GM06990 (cell line): ENCODE measurements around the gene CLCN6.

Experiments
- DNase-seq: peaks from one replicate; pipeline ENCODE4 v3.0.0-alpha.2; 2011; ENCODE audit not compliant: insufficient read length; ENCODE audit errors: extremely low read depth
- H3K27me3 ChIP-seq: replicated peaks from 2 replicates; pipeline ENCODE4 v1.6.0; 2011; ENCODE audit warnings: low read length; ENCODE audit not compliant: control insufficient read depth, insufficient read depth
- H3K36me3 ChIP-seq: 2 replicates; pipeline ENCODE4 v1.5.1; 2011; ENCODE audit warnings: low read length; ENCODE audit not compliant: control insufficient read depth, insufficient read depth
- H3K4me3 ChIP-seq: replicated peaks from 2 replicates; pipeline ENCODE4 v1.5.1; 2011; ENCODE audit warnings: low read depth, mild to moderate bottlenecking, control low read depth, low read length
- TF ChIP-seq, protein P1 (sequence below): IDR thresholded peaks from 2 replicates; pipeline ENCODE4 v1.5.1; 2011; ENCODE audit warnings: low read length, control low read depth, mild to moderate bottlenecking, inconsistent platforms; ENCODE audit not compliant: insufficient read depth, poor library complexity, severe bottlenecking

Gene CLCN6

GRCh38 chr1:11804666-11805421, 1.1 kb upstream of the CLCN6 start:
- no peaks in the 10 kb centered on the region for H3K27me3 ChIP-seq
- TF ChIP-seq, protein P1, sequence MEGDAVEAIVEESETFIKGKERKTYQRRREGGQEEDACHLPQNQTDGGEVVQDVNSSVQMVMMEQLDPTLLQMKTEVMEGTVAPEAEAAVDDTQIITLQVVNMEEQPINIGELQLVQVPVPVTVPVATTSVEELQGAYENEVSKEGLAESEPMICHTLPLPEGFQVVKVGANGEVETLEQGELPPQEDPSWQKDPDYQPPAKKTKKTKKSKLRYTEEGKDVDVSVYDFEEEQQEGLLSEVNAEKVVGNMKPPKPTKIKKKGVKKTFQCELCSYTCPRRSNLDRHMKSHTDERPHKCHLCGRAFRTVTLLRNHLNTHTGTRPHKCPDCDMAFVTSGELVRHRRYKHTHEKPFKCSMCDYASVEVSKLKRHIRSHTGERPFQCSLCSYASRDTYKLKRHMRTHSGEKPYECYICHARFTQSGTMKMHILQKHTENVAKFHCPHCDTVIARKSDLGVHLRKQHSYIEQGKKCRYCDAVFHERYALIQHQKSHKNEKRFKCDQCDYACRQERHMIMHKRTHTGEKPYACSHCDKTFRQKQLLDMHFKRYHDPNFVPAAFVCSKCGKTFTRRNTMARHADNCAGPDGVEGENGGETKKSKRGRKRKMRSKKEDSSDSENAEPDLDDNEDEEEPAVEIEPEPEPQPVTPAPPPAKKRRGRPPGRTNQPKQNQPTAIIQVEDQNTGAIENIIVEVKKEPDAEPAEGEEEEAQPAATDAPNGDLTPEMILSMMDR = no peak
- peak overlapping the region; percentile 92 for H3K4me3 ChIP-seq
- no peak for DNase-seq
- peaks cover 12% of the 10 kb centered on the region for H3K36me3 ChIP-seq

DNA sequence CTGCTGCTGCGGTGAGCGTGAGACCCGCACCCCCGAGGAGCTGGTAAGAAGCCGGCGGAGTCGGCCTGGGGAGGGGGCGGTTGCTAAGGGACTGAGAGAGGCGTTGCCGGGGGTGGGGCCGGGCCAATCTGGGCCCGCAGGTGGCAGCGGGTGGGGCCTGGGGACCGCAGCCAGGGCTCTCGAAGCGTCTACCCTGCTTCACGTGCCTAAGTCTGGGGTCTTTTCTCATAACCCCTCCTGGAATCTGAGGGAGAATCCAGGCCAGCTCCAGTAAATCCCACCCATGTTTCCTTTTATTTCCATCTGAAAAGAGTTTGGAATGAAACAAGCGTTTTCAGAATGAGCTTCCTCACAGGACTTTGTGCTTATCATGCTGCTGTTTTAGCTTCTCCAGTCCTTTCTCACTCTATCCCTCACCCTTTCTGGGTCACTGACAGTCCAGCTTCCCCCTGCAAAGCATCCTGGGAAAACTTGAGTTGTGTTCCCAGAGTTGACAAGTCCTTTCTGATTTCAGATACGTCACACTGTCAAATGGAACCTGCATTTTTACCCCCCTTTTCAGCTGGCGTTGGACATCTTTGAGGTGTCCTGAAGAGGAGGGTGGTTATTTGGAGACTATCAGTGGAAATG, 431 bp downstream of the CLCN6 start:
- DNase-seq = no peak

DNA sequence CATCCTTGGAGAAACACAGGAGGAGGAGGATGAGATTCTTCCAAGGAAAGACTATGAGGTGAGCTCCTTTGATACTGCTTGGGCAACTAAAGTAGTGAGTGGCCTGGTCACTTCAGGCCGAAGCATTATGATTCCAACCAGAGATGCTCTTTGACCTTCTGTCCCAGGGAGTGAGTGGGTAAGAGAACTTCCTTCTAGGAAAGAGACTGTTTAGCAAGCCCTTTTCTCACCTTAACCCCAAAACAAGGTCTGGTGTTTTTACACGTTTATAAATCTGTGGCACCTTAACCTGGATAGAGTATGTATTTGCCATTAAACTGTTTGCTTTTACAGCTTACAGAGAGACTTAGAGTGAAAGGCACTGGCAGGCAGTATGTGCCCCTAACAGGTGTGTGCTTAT, 1.1 kb downstream of the CLCN6 start:
- H3K4me3 ChIP-seq = peak overlapping the region; percentile 92
- H3K36me3 ChIP-seq = peaks cover under 1% of the 10 kb centered on the region
- TF ChIP-seq, protein P1 = no peak
- no peaks in the 10 kb centered on the region for H3K27me3 ChIP-seq
- no peak for DNase-seq

More for the DNA sequence above, 431 bp downstream of the CLCN6 start:
- H3K36me3 ChIP-seq = no peaks in the 10 kb centered on the region; the same call in 1 of the 2 replicates
- TF ChIP-seq, protein P1 = no peak
- peak overlapping the region; percentile 92 for H3K4me3 ChIP-seq
- no peaks in the 10 kb centered on the region for H3K27me3 ChIP-seq

DNA sequence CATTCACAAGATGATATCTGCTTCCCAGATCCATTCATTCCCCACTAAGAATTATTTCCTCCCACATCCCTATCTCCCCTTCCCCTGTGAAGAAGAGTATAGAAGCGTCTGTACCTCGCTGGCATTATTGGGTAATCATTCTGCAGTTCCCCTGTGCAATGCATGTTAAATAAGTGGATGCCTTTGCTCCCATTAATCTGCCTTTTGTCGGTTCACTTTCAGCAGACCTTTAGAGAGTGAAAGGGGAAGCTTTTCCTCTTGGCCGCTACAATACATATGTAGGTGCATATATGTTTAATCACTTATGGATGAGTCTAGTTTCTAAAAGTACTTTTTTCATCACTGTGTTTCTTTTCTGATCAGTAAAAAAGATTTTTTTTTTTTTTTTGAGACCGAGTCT, 7.0 kb downstream of the CLCN6 start:
- TF ChIP-seq, protein P1 = no peak
- no peak overlapping the region for H3K4me3 ChIP-seq
- peaks cover 12% of the 10 kb centered on the region for H3K36me3 ChIP-seq
- H3K27me3 ChIP-seq = no peaks in the 10 kb centered on the region
- DNase-seq = no peak

DNA sequence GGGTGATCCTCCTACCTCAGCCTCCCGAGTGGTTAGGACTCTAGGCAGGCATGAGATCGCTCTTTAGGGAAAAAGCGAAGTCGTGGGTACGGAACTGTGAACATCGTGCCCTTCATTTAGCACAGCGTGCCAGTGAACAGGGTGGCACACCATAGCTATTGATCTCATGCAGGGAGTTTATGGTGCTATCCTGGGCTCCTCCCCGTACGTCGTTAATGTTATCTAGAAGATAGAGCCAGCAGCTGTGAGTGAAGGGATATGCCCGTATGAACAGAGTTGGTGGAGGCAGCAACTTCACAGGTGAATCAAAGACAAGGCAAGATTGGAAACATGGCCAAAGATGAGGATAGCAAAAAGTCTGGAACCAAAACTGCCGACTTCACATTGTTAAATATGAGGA, 11.2 kb downstream of the CLCN6 start:
- Histone ChIP-seq H3K27me3 (no peaks in the 10 kb centered on the region), H3K4me3 (no peak overlapping the region), H3K36me3 (peaks cover 13% of the 10 kb centered on the region)
- DNase-seq = no peak
- TF ChIP-seq, protein P1 = no peak
